NCI-H69 (cell line): ENCODE results near the gene RP2.

Experiments
- DNase-seq: peaks from one replicate; lab custom pipeline; 2025; lab: John Stamatoyannopoulos, UW

The RP2 gene

DNA sequence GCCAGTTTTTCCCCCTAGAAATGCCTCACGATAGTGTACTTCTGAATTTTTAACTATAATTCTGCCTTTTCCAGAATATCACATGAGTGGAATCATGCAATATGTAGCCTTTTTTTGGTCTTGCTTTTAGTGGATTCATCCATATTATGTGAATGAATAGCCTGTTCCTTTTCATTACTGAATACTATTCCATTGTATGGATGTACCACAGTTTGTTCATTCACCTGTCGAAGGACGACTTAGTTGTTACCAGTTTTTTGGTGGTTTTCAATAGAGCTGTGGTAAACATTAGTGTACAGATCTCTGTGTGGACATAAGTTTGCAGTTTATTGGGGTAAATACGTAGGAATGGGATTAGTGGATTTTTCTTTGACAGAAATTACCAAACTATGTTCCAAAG, 83.4 kb downstream of the RP2 start:
- DNase-seq = no peak

DNA sequence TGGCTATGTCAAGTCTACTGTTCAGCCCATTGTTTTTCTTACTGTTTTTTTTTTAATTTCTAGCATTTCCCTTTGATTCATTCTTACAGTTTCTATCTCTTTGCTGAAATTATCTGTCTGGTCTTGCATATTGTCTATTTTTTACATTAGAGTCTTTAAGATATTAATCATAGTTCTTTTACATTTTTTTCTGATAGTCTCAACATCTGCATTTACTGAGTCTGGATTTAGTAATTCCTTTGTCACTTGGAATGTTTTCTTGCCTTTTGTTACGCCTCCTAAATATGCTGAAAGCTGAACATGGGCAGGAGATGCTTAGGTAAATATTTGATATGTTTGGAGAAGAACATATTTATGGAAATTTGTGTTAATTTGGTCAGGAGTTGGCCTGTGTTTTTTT, 85.8 kb downstream of the RP2 start:
- no peak for DNase-seq

DNA sequence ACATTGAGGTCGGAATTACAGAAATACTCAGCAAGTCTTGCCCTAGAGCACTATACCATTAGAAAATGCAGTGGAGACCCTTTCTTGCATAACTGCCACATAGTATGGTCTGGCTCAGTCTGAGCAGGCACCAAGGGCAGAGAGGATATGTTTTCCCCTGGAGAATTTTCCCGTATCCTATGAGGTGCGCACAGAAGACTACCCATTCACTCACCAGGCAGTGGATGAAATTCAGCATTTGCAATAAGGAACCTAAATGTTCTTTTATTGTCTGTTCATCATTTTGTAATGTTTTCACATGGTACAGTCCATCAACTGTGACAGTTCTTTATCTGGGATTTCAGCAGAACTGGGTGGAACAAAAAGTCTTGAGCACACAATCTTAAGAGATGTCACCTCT, 90.9 kb downstream of the RP2 start:
- DNase-seq = no peak

DNA sequence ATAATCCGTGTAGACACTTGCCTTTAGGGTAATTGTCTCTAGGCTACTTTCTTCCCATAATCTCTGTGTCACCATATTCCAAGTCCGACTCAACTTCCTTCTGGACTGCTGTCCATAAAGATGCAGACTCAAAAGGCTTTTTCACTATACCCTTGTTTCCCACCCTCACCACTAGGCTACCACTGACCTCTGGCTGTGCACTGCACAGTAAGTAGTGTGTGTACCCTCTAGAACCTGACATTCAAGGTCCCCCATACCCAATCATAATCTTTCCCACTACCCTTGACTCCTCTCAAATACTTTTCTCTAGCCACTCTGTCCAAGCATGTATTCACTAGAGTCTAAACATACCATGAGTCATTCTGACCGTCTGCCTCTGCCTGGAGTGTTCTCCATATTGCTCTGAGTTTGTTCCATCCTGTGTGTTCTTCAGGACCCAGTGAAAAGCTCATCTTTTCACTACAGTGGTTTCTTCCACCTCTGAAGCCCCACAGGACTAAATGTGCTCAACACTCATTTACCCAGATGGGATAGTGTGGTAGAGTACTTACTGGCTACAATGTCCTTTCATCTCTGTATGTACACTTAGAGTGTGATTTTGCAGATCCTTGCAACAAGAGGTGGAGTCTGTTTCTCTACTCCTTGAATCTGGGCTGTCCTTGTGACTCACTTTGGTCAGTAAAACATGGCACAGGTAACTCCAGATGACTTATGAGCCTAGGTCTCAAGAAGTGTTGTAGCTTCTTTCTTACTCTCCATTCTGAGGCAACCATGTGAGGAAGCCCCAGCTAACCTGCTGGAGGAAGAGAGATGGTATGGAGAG, 92.8 kb downstream of the RP2 start:
- DNase-seq = no peak
